ENCODE measurements around the gene KRTAP10-4.
"Not testable (repeated sequence)": the region's sequence is repeated elsewhere in the genome, so short reads cannot be mapped to it uniquely, and the experiment has no call there.

Gene KRTAP10-4

GRCh38 chr21:44594406-44594916, 20.9 kb downstream of the KRTAP10-4 start:
- no peak for TF ChIP-seq CTCF (IDR thresholded peaks at IDR 0.05; ENCODE audit: low read depth, low read length, missing control alignments)
- no peak overlapping the region for H3K4me3 ChIP-seq (ENCODE audit: low read depth, low read length)
- no peak for DNase-seq (ENCODE audit: low read depth)
- in situ Hi-C loops (cut with HindIII; ENCODE audit: low sequenced_read_pairs), result no loop called here

- in situ Hi-C loops (cut with HindIII; ENCODE audit: low sequenced_read_pairs), result no loop called here
- no peak for DNase-seq (ENCODE audit: low read depth)
Observed at GRCh38 chr21:44595524-44595923, 22.0 kb downstream of the KRTAP10-4 start.

GRCh38 chr21:44596068-44596725, 22.7 kb downstream of the KRTAP10-4 start:
- TF ChIP-seq CTCF (IDR thresholded peaks at IDR 0.05; ENCODE audit: low read depth, low read length, missing control alignments), result no peak
- in situ Hi-C loops (cut with HindIII; ENCODE audit: low sequenced_read_pairs), result no loop called here
- DNase-seq (ENCODE audit: low read depth), result no peak
- H3K4me3 ChIP-seq (ENCODE audit: low read depth, low read length), result no peak overlapping the region

More at GRCh38 chr21:44595524-44595923, 22.0 kb downstream of the KRTAP10-4 start:
- no peak overlapping the region for H3K4me3 ChIP-seq (ENCODE audit: low read depth, low read length)
- no peak for TF ChIP-seq CTCF (IDR thresholded peaks at IDR 0.05; ENCODE audit: low read depth, low read length, missing control alignments)

- no peak for TF ChIP-seq CTCF (IDR thresholded peaks at IDR 0.05; ENCODE audit: low read depth, low read length, missing control alignments)
- no peak overlapping the region for H3K4me3 ChIP-seq (ENCODE audit: low read depth, low read length)
- DNase-seq (ENCODE audit: low read depth), result no peak
- in situ Hi-C loops (cut with HindIII; ENCODE audit: low sequenced_read_pairs), result no loop called here
Observed at GRCh38 chr21:44598061-44598460, 24.5 kb downstream of the KRTAP10-4 start.

- TF ChIP-seq CTCF (IDR thresholded peaks at IDR 0.05; ENCODE audit: low read depth, low read length, missing control alignments), result no peak
- H3K4me3 ChIP-seq (ENCODE audit: low read depth, low read length), result no peak overlapping the region
- DNase-seq (ENCODE audit: low read depth), result no peak
- in situ Hi-C loops (cut with HindIII; ENCODE audit: low sequenced_read_pairs), result no loop called here
Observed at GRCh38 chr21:44599264-44600029, 25.9 kb downstream of the KRTAP10-4 start.

- in situ Hi-C loops (cut with HindIII; ENCODE audit: low sequenced_read_pairs); H3K4me3 ChIP-seq (ENCODE audit: low read depth, low read length); DNase-seq (ENCODE audit: low read depth): not testable (repeated sequence)
Observed at GRCh38 chr21:44600118-44600978, 26.8 kb downstream of the KRTAP10-4 start, which contains the start of gene KRTAP10-7. TSS of gene KRTAP10-7 (plus strand) at chr21:44600597. CDS start at chr21:44600622, 25 bp downstream.

- in situ Hi-C loops (cut with HindIII; ENCODE audit: low sequenced_read_pairs); H3K4me3 ChIP-seq (ENCODE audit: low read depth, low read length); DNase-seq (ENCODE audit: low read depth): not testable (repeated sequence)
Observed at GRCh38 chr21:44601091-44601490, 27.6 kb downstream of the KRTAP10-4 start.

All from astrocyte of the cerebellum (primary cell).